Skeletal muscle cell (primary cell): ENCODE measurements around the gene C12orf43.

Source experiments
- DNase-seq: peaks from one replicate; pipeline ENCODE4 v3.0.0-alpha.2; 2010; ENCODE audit warnings: low read depth
- H3K4me3 ChIP-seq: 2 replicates; pipeline ENCODE4 v1.5.1; 2011; ENCODE audit warnings: low read depth, mild to moderate bottlenecking, control low read depth, low read length, moderate library complexity

Gene C12orf43

GRCh38 chr12:121001841-121002483 is 14.3 kb downstream of the C12orf43 start:
- DNase-seq = no peak
- H3K4me3 ChIP-seq = no peak overlapping the region

GRCh38 chr12:121001060-121001459 is 15.2 kb downstream of the C12orf43 start:
- DNase-seq = no peak
- H3K4me3 ChIP-seq = no peak overlapping the region

GRCh38 chr12:121000530-121000929 is 15.8 kb downstream of the C12orf43 start:
- DNase-seq = no peak

GRCh38 chr12:120999191-121000120 is 16.8 kb downstream of the C12orf43 start:
- no peak for DNase-seq
- H3K4me3 ChIP-seq = no peak overlapping the region

More at GRCh38 chr12:121000530-121000929, 15.8 kb downstream of the C12orf43 start:
- H3K4me3 ChIP-seq = no peak overlapping the region

GRCh38 chr12:120998435-120998834 is 17.9 kb downstream of the C12orf43 start:
- no peak for DNase-seq
- H3K4me3 ChIP-seq = no peak overlapping the region

- no peak overlapping the region for H3K4me3 ChIP-seq
Measured at GRCh38 chr12:120997448-120997847, 18.8 kb downstream of the C12orf43 start.

GRCh38 chr12:120996133-120996746 is 20.0 kb downstream of the C12orf43 start:
- no peak for DNase-seq

More at GRCh38 chr12:120997448-120997847, 18.8 kb downstream of the C12orf43 start:
- no peak for DNase-seq

GRCh38 chr12:120994589-120995337 is 21.5 kb downstream of the C12orf43 start:
- no peak for DNase-seq
- H3K4me3 ChIP-seq = no peak overlapping the region

More at GRCh38 chr12:120996133-120996746, 20.0 kb downstream of the C12orf43 start:
- no peak overlapping the region for H3K4me3 ChIP-seq

GRCh38 chr12:120994059-120994458 is 22.2 kb downstream of the C12orf43 start:
- no peak overlapping the region for H3K4me3 ChIP-seq
- DNase-seq = no peak

GRCh38 chr12:120993496-120993895 is 22.8 kb downstream of the C12orf43 start:
- H3K4me3 ChIP-seq = no peak overlapping the region
- DNase-seq = no peak

GRCh38 chr12:120992989-120993388 is 23.3 kb downstream of the C12orf43 start:
- H3K4me3 ChIP-seq = no peak overlapping the region
- no peak for DNase-seq

GRCh38 chr12:120991965-120992364 is 24.3 kb downstream of the C12orf43 start:
- H3K4me3 ChIP-seq = no peak overlapping the region
- DNase-seq = no peak

GRCh38 chr12:120990487-120991055 is 25.7 kb downstream of the C12orf43 start:
- H3K4me3 ChIP-seq = no peak overlapping the region
- no peak for DNase-seq

GRCh38 chr12:120989687-120990086 is 26.6 kb downstream of the C12orf43 start:
- no peak for DNase-seq
- no peak overlapping the region for H3K4me3 ChIP-seq

GRCh38 chr12:120988658-120989057 is 27.6 kb downstream of the C12orf43 start:
- H3K4me3 ChIP-seq = no peak overlapping the region
- DNase-seq = no peak

- no peak for DNase-seq
- no peak overlapping the region for H3K4me3 ChIP-seq
Measured at GRCh38 chr12:120988234-120988633, 28.1 kb downstream of the C12orf43 start.

GRCh38 chr12:120984351-120984898 is 31.9 kb downstream of the C12orf43 start:
- DNase-seq = no peak
- H3K4me3 ChIP-seq = no peak overlapping the region

- H3K4me3 ChIP-seq = no peak overlapping the region
- DNase-seq = no peak
Measured at GRCh38 chr12:120983759-120984158, 32.5 kb downstream of the C12orf43 start.

- no peak overlapping the region for H3K4me3 ChIP-seq
- no peak for DNase-seq
Measured at GRCh38 chr12:120982659-120983058, 33.6 kb downstream of the C12orf43 start.
